Mesothelial cell of epicardium (in vitro differentiated cells): Measurements from ENCODE around the gene KLHL9. TPM values are rescaled to one million over a fixed set of nuclear protein-coding genes. Genes with fewer than 3 reads are reported as not detected.

Experiments
- DNase-seq, 2 experiments: peaks; one replicate each; pipeline ENCODE4 v3.0.0; 2021; ENCODE audit warnings: low spot score in 2 of 2; ENCODE audit not compliant: unreplicated experiment in 2 of 2
- H3K27ac Mint-ChIP-seq: 2 replicates; pipeline ENCODE4 v1.8.0; 2021; ENCODE audit warnings: mixed read lengths
- H3K27me3 Mint-ChIP-seq: 2 replicates; pipeline ENCODE4 v1.8.0; 2021; ENCODE audit warnings: low read depth, mixed read lengths
- H3K36me3 Mint-ChIP-seq: 2 replicates; pipeline ENCODE4 v1.8.0; 2021; ENCODE audit warnings: mixed read lengths
- H3K4me1 Mint-ChIP-seq: 2 replicates; pipeline ENCODE4 v1.8.0; 2021; ENCODE audit warnings: mixed read lengths
- H3K4me3 Mint-ChIP-seq: 2 replicates; pipeline ENCODE4 v1.8.0; 2021; ENCODE audit warnings: mild to moderate bottlenecking, moderate library complexity, mixed read lengths
- H3K9me3 Mint-ChIP-seq: 2 replicates; pipeline ENCODE4 v1.8.0; 2021; ENCODE audit warnings: mixed read lengths
- CTCF ChIP-seq: fragments of 200-600 bp; sonication (generic); IDR thresholded peaks from one replicate; pipeline ENCODE4 v1.5.0; 2021; ENCODE audit warnings: antibody characterized with exemption; ENCODE audit not compliant: unreplicated experiment
- total RNA-seq: library from RNA; stranded (reverse); gene quantifications from 3 replicates; pipeline ENCODE4 v1.2.1, GENCODE V29; 2021

Gene KLHL9
- total RNA-seq, 1 donor from 2014 or later = 37.5 TPM

GRCh38 chr9:21294364-21294774, 40.8 kb downstream of the KLHL9 start:
- no peak for DNase-seq
- peaks cover 41% of the 10 kb centered on the region for H3K27me3 Mint-ChIP-seq
- TF ChIP-seq CTCF = no peak

GRCh38 chr9:21289848-21290247, 45.4 kb downstream of the KLHL9 start:
- Mint-ChIP-seq H3K9me3 (peaks cover 12% of the 10 kb centered on the region), H3K4me3 (no peak overlapping the region), H3K27me3 (peaks cover 40% of the 10 kb centered on the region), H3K4me1 (peaks cover 1% of the 10 kb centered on the region), H3K27ac (no peak overlapping the region), H3K36me3 (no peaks in the 10 kb centered on the region)
- TF ChIP-seq CTCF = no peak
- DNase-seq = no peak

More at GRCh38 chr9:21294364-21294774, 40.8 kb downstream of the KLHL9 start:
- Mint-ChIP-seq H3K4me1 (peaks cover 1% of the 10 kb centered on the region), H3K36me3 (no peaks in the 10 kb centered on the region), H3K4me3 (no peak overlapping the region), H3K27ac (no peak overlapping the region), H3K9me3 (peaks cover 4% of the 10 kb centered on the region)

- DNase-seq = no peak
- Mint-ChIP-seq H3K9me3 (peaks cover 12% of the 10 kb centered on the region), H3K4me1 (no peaks in the 10 kb centered on the region), H3K36me3 (no peaks in the 10 kb centered on the region), H3K27me3 (peaks cover 36% of the 10 kb centered on the region), H3K4me3 (no peak overlapping the region), H3K27ac (no peak overlapping the region)
- no peak for TF ChIP-seq CTCF
Observed at GRCh38 chr9:21287280-21287679, 47.9 kb downstream of the KLHL9 start.

GRCh38 chr9:21286659-21287058, 48.5 kb downstream of the KLHL9 start:
- DNase-seq = no peak
- Mint-ChIP-seq H3K27ac (no peak overlapping the region), H3K9me3 (peaks cover 12% of the 10 kb centered on the region), H3K4me3 (no peak overlapping the region), H3K36me3 (no peaks in the 10 kb centered on the region), H3K27me3 (peaks cover 37% of the 10 kb centered on the region), H3K4me1 (no peaks in the 10 kb centered on the region)
- no peak for TF ChIP-seq CTCF

- peaks cover 40% of the 10 kb centered on the region for H3K27me3 Mint-ChIP-seq
- H3K4me1 Mint-ChIP-seq = no peaks in the 10 kb centered on the region
- DNase-seq = no peak
- peaks cover 12% of the 10 kb centered on the region for H3K9me3 Mint-ChIP-seq
- no peaks in the 10 kb centered on the region for H3K36me3 Mint-ChIP-seq
- no peak overlapping the region for H3K4me3 Mint-ChIP-seq
- no peak for TF ChIP-seq CTCF
- no peak overlapping the region for H3K27ac Mint-ChIP-seq
Observed at GRCh38 chr9:21286099-21286498, 49.1 kb downstream of the KLHL9 start.

- H3K27me3 Mint-ChIP-seq = peaks cover 50% of the 10 kb centered on the region
- no peak for DNase-seq
Observed at GRCh38 chr9:21281275-21281674, 53.9 kb downstream of the KLHL9 start.

More at GRCh38 chr9:21281275-21281674, 53.9 kb downstream of the KLHL9 start:
- Mint-ChIP-seq H3K27ac (no peak overlapping the region), H3K4me1 (no peaks in the 10 kb centered on the region), H3K36me3 (no peaks in the 10 kb centered on the region), H3K9me3 (peaks cover 3% of the 10 kb centered on the region), H3K4me3 (no peak overlapping the region)
- no peak for TF ChIP-seq CTCF
